NCI-H2196 treated with DMSO at 0.1 percent for 48 hours (cell line): Measurements from ENCODE around the gene ZNF496.
"Not testable (repeated sequence)": the region's sequence is repeated elsewhere in the genome, so short reads cannot be mapped to it uniquely, and the experiment has no call there.

Experiments
- DNase-seq: peaks from one replicate; lab custom pipeline; 2025; ENCODE audit not compliant: unreplicated experiment; lab: John Stamatoyannopoulos, UW

The ZNF496 gene

DNA sequence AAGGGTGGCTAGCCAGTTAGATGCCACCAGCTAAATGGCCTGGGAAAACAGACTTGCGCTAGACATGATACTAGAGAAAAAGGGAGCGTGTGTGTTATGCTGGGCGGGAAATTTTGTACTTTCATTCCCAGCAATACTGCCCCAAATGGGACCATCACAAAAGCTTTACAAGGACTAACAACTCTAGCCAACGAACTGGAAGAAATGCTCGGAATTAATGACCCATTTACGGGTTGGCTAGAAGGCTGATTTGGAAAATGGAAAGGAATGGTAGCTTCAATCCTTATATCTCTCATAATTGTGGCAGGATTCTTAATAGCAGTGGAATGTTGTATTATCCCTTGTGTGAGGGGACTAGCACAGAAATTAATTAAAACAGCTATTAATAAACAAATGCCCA lies 27.9 kb upstream of the ZNF496 start:
- DNase-seq = no peak

DNA sequence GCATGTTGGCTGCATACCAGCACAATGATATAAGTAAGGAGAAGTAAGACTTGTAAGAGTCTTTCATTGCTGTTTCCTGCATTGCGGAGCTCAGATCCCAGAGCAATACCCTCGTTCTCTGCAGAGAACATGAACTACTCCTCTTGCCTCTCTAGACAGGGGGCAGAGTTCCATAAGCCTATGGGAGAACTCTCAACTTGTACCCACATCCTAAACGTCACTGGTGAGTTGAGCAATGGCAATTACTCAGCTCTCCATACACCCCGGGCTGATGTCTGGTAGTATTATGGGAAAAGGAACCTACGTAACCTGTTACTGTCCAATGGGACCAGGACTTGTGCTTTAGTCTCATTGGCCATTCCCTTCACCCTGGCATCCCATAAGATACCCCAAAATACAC lies 27.3 kb upstream of the ZNF496 start:
- DNase-seq = no peak

DNA sequence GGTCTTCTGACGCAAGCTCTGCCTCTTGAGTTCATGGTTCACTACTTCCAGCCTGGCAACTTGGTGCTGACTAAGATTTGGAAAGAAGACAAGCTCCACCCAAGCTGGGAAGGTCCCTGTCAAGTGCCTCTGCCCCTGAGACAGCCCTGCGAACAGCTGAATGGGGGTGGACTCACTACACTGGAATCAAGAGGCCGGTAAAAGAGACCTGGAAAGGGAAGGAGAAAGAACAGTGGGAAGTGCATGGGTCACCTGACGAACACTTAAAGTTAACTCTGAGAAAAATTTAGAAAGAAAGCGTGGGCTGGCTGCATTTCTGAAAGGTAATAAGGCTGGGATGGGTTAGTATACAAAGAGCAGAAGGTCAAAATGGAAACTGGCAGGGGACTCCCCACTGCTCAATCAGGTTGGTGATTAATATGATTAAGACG lies 26.1 kb upstream of the ZNF496 start:
- DNase-seq = no peak

DNA sequence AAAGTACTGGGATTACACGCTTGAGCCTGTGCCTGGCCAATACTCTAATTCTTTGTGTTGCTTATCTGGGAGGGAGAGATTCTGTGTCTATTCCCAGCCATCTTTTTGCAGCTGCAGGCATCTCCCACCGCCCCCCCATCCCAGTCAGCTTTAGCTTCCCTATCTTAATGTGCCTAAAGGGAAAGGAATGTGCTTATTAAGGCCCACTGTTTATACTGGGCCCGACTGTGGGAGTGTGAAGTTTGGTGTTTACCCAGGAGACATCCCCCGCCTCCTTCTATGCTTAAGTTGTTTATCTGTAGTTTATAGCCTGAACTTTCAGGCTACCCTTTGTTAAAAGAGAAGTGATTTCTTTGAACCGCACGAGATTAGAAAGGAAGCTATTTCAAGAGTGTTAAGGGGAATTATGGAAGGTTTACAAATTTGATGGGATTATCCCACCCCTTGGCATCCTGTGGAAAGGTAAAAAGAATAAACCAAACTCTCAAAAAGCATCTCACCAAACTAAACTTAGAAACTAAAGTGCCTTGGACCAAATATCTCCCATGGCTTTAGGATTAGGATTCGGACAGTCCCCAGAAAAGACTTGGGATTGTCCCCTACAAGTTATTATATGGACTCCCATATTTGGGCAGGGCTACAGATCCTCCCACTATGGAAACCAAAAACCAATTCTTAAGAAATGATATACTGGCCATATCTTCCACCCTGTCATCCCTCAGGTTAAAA lies 25.5 kb upstream of the ZNF496 start:
- no peak for DNase-seq

DNA sequence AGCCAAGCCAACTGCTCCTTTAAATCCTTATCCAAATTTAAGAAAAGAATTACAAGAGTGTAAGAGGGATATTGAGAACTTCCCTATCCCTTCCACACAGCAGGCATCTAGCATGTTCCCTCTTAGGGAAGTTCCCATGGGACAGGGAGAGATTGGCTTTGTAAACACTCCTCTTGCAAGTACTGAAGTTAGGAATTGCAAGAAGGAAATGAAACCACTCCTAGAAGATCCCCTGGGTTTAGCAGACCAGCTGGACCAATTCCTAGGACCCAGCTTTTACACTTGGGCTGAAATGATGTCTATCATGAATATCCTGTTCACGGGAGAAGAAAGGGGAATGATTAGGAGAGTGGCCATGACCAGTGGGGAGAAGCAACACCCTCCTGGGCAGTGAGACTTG lies 23.5 kb upstream of the ZNF496 start:
- not testable (repeated sequence) for DNase-seq

DNA sequence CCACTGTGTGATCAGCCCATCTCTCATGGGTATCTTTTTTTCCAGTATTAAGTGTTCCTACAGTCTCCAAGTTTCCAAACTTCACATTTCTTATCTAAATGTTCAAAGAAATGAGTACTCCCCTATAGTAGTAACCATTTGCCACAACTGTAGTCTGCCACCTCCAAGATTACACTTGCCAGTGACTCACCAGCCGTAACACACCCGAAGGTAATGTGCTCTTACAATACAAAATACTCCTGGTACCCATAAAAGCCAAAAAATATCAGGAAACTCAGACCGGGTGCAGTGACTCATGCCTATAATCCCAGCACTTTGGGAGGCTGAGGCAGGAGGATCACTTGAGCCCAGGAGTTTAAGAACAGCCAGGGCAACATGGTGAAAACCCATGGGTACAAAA lies 20.5 kb upstream of the ZNF496 start:
- DNase-seq = no peak

DNA sequence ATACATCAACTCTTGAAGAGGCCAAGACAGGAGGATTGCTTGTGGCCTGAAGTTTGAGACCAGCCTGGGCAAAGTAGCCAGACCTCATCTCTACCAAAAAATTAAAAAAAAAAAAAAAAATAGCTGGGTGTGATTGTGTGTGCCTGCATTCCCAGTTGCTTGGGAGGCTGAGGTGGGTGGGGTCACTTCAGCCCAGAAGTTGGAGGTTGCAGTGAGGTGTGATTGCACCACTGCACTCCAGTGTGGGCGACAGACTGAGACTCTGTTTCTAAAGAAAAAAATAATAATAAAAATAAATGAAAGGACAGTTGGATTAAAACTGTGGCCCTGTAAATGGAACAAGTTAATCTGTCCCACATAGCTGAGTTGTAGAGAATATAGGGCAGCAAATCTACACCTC lies 18.9 kb upstream of the ZNF496 start:
- DNase-seq = no peak

DNA sequence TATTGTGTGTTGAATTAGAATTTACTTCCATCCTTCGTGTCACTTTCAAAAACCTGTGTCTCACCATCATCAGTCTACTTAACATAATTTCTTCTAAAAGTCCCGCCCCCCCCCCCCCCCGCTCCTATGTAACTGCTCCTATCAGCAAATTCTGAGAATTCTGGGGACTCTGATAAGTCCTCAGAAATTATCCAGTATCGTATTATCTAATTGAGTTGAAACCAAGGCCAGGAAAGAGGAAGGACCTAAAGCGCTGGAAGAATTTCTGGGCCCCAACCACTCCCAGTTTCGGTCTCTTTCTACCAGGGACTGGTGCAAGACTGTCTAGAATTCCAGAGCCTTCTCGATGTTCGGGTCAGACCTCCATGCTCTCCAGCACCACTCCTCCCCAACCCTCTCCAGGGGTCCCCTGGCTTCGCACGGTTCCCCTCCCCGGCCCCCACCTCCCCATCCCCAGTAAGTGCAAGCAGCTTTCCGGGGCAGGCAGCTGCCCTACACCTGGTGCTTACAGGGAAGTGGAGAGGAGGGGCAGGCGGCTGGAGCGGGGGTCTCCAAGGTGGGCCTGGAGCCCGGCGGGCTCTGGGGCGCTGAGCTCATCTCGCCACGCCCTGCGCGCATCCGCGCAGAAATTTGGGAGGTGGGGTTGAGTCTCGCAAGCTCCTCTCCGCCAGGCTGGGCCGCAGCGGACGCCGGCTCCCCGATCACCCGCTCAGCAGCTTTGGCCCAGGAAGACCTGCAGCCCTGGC lies 16.0 kb upstream of the ZNF496 start:
- no peak for DNase-seq

DNA sequence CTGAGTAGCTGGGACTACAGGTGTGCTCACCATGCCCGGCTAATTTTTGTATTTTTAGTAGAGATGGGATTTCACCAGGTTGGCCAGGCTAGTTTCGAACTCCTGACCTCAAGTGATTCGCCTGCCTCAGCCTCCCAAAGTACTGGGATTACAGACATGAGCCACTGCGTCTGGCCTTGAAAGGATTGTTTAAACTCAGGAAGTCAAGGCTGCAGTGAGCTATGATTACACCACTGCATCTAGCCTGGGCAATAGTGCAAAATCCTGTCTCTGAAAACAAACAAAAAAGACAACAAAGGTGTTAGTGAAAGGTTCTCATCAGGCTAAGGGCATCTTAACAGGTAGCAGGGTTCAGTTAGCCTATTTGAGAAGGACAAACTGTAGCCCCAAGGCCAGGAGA lies 14.2 kb upstream of the ZNF496 start:
- DNase-seq = no peak

DNA sequence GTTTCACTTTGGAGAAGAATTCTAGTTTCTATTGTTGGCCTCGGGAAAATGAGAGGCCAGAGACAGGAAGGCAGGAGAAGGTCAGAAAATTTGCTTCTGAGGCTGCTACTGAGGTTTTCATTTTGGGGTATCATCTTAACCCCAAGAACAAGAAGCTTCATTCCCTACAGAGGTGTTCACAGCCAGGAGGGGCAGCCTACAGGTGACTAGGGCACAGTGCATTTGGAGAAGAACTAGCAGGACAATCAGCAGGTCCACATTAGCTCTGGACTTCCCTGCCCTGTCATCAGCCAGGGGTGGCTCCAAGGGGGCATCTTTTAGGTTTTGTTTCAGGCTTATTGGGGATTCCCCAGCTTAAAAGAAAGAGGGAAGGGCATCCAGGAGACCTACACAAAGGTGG lies 12.1 kb upstream of the ZNF496 start:
- DNase-seq = no peak

DNA sequence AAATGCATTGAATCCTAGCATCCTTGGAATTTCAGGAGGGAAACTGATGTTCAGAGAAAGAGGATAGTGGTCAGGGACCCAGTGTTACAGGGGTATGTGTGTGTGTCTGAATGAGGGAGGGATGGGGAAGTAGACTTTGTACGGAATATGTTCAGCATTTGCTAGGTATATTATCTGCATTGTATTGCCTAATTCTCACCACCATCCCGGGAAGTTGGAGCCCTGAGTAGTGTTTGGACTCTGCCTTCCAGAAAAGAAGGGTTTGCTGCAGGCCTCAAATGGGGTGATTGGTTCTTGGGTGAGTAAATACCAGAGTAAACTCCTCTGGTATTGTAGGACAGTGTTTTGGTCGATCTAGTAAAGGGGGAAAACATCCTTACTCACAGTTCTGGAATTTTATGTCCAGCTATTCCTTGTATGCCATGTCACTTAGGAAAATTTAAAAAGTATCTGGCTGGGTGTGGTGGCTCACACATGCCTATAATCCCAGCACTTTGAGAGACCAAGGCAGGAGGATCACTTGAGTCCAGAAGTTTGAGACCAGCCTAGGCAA lies 7.1 kb upstream of the ZNF496 start:
- no peak for DNase-seq

DNA sequence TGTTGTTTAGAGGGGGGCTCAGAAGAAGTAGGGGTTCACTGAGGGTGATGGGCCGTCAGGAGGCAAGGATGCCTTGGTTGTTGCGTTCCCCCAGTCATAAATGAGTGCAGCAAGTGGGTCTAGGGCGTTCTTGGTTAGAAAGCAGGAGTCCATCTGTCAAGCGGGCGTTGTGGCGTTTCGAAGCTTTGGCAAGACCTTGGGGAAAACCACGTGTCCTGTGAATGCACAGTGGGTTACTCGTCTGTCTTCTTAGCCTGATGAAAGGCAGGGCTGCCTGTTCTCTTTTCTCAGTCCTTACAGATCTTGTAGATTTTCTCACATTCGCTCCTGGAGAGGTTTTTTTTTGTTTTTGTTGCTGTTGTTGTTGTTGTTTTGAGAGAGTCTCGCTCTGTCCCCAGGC lies 6.3 kb upstream of the ZNF496 start:
- no peak for DNase-seq

DNA sequence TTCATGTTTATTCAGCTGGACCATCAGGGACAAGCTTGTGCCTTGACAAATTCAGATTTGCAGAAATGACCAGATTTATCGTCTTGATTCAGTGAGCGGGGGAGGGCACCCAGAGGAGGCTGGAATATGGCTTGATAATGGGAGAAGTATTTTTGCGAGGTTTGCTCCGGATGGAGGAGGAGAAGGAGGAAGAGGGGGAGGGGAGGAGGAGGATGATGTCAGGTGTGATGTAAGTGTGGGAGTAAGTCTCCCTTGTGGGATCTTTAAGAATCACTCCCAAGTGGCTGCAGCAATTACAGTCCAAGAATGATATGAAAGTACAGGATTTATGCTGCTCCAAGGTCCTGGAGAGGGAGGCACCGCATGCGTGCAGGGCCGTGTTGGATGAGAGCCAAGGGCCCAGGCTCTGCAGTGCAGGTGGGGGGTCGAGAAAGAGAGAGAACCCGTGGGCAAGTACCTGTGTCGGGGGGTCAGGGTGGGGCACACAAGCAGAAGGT lies 5.6 kb upstream of the ZNF496 start:
- no peak for DNase-seq

DNA sequence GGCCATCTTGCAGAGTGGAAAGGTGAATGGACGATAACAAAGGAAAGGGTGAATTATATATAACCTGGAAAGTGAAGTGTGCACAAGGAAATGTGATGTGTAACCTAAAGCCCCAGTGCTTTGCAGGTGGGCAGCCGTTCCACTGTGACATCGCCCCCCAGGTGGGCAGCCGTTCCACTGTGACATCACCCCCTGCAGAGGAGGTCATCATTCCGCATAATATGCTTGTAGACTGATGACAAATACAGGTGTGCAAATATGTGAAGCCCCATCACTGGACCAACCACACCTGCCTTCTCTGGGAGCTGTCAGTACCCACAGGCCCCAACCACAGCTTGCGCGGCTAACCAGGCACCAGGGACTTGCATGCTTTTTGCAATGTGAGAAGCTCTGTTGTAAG lies 4.7 kb upstream of the ZNF496 start:
- DNase-seq = no peak

DNA sequence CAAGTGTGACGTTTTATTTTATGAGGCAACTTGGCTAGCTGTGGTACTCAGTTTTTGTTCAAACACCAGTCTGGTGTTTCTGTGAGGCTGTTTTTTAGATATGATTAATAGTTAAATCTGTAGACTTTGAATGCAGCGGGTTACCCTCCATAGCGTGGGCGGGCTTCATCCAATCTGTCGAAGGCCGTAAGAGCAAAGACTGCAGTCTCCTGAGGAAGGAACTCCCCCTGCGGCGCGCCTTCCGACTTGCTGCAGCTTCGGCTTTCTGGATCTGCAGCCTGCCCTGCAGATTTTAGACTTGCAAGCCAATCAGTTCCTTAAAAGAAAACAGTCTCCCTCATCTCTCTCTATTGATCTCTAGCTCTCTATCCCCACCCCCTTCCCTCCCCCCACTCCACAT lies 4.2 kb upstream of the ZNF496 start:
- DNase-seq = no peak

DNA sequence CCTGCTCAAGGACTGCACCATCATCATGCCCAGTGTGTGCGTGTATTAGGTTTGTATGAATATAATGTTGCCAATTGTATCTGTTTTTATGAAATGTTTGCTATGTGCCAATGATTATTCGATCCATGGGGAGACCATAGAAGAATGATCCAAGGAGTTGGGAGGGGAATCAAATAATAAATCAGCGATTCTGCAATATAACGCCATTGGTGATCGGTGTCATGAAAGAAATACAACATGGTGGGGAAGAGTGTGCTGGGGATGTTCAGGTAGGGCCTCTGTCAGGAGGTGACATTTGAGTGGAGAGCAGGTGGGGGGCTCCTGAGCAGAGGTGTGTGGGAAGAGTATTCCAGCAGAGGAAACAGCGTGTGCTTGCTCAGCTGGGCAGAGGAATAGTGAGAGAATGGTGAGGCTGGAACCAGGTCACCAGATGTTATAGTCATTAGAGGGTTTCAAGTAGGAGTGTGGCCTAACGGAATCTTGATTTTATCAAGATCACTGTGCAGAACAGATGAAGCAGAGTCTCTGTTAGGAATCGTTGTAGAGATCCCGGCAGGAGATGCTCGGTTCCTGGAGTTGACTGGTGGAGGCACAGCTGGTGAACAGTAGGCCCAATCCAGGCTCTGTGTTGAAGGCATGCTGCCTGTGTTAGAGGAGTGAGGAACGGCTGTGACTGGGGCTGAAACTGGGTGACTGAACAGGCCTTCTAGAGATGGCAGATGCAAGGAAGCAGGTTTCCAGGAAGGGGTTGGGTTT lies 2.9 kb upstream of the ZNF496 start:
- no peak for DNase-seq

DNA sequence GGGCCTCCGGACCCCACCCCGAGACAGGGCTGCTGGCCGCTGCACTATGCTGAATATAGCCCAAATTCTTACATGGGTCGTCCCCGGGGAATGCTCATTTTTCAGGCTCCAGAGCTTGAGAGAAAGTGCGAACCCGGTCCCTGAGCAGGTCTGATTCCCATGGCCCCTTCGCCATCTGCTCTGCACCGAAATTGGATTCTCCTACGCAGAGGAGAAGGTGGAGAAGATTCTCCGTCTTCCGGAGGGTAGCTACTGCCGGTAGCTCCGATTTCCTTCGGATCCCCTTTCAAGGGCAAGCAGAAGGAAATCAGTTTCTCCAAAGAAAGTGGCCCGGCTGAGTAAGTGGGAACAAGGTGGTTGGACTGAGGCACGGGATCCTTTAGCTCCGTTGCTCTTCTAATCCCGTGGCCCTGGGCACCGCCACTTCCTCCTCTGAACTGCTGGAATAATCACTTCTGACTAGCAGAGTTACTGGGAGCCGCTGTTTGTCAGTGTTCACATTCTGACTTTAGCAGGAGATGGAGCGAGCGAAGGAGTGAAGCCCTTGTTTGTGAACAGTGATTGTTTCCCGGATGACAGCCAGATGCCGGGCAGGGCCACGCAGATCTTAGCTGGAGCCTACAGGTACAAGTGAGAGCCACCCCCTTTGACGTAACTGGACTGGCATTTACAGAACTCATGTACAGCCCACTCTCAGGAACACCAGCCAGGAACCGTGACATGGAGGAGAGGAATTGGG lies 1.1 kb upstream of the ZNF496 start:
- DNase-seq = no peak

DNA sequence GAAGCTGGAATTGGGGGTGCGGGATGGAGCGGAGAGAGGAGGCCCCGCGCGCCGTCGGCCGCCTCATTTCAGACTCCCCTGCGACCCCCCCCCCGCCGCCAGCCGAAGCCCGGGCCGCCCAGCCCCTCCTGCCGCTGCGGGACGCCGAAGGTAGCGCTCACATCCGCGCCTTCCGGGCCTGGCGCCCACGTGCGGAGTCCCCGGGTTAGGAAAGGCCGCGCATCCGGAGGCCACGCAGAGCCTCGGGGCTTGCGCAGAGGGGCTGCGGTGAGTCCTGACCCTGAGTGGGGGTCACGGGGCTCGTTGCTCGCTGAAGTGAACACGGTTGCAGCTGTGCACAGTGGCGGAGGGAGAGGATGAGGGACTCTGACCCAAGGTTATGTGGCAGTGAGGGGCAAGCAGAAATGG lies 552 bp upstream of the ZNF496 start:
- DNase-seq = no peak

DNA sequence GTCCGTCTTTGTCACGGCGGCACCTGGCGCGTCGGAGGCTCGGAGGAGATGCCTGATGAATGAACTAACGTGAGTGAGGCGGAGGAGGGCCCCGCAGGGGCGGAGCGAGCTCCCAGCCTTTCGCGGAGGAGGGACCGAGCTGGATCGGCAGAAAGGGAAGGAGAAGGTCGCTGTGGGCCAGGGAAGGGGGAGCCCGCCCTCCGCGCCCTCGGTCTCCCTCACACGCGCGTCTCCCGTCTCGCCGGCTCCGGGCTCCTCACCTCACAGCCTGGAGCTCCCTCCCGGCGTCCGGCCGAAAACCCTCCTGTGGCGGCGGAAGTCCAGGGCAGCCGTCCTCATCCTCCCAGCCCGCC lies 519 bp downstream of the ZNF496 start:
- peak; percentile 5 for DNase-seq

DNA sequence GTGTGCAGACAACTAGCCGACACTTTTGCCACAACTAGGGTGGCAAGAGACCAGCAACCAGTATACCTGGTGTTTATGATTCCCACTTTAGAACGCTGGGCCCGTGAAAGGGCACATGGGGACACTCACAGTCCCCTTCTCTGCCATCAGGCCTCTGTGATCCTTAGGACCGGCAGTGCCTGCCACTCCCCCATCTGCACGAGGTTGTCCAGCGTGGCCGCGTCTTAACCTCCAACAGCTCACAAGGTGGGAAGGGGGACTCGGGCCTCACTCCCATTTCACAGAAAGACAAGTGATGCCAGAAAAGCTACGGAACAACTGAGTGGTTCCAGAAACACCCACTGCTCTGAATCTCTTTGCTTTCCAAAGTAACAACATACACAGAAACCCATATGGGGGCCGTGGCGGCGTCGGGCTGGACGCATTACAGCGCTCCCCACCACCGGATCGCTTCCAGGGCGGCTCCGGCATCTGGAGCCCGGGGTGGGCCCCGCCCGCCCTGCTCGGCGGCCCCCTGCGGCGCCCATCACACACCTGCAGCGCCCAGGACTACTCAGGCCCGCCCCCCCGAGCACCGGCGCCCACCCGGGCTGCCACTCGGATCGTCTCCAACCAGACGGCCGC lies 1.0 kb downstream of the ZNF496 start:
- DNase-seq = no peak
